ENCODE results near the gene CBX6.
A peak's percentile ranks its signal among the peaks of the same experiment; 100 is the strongest.

The CBX6 gene

GRCh38 chr22:38861927-38862326 lies 10.1 kb downstream of the CBX6 start:
- Histone ChIP-seq H3K27ac (ENCODE audit: poor library complexity, severe bottlenecking) (no peak overlapping the region), H3K4me1 (ENCODE audit: insufficient read depth, poor library complexity, severe bottlenecking) (no peaks in the 10 kb centered on the region), H3K4me3 (ENCODE audit: severe bottlenecking) (no peak overlapping the region), H3K36me3 (ENCODE audit: low read depth) (no peaks in the 10 kb centered on the region), H3K27me3 (ENCODE audit: insufficient read depth, poor library complexity, severe bottlenecking) (no peaks in the 10 kb centered on the region), H3K9me3 (ENCODE audit: severe bottlenecking) (no peaks in the 10 kb centered on the region)
- no peak for TF ChIP-seq CTCF (IDR thresholded peaks at IDR 0.05; ENCODE audit: poor library complexity, severe bottlenecking)
- no peak for ATAC-seq (ENCODE audit: low read depth)
- DNase-seq (ENCODE audit: low spot score), result no peak

GRCh38 chr22:38861170-38861876 lies 10.7 kb downstream of the CBX6 start:
- DNase-seq (ENCODE audit: low spot score) (no peak), ATAC-seq (ENCODE audit: low read depth) (peak; percentile 16; the same call in 1 of the 3 replicates)
- no peak for TF ChIP-seq CTCF (IDR thresholded peaks at IDR 0.05; ENCODE audit: poor library complexity, severe bottlenecking)
- H3K27ac ChIP-seq (ENCODE audit: poor library complexity, severe bottlenecking), result no peak overlapping the region
- no peaks in the 10 kb centered on the region for H3K27me3 ChIP-seq (ENCODE audit: insufficient read depth, poor library complexity, severe bottlenecking)
- no peak overlapping the region for H3K4me3 ChIP-seq (ENCODE audit: severe bottlenecking)
- H3K36me3 ChIP-seq (ENCODE audit: low read depth), result no peaks in the 10 kb centered on the region
- no peaks in the 10 kb centered on the region for H3K9me3 ChIP-seq (ENCODE audit: severe bottlenecking)
- no peaks in the 10 kb centered on the region for H3K4me1 ChIP-seq (ENCODE audit: insufficient read depth, poor library complexity, severe bottlenecking)

GRCh38 chr22:38860283-38861169 lies 11.5 kb downstream of the CBX6 start:
- ATAC-seq (ENCODE audit: low read depth) (0 out of 3 replicates have a peak, but pooled peaks have one; percentile 6), DNase-seq (ENCODE audit: low spot score) (no peak)
- TF ChIP-seq CTCF (IDR thresholded peaks at IDR 0.05; ENCODE audit: poor library complexity, severe bottlenecking), result no peak
- H3K36me3 ChIP-seq (ENCODE audit: low read depth), result no peaks in the 10 kb centered on the region
- H3K27ac ChIP-seq (ENCODE audit: poor library complexity, severe bottlenecking), result no peak overlapping the region
- H3K4me3 ChIP-seq (ENCODE audit: severe bottlenecking), result no peak overlapping the region
- H3K27me3 ChIP-seq (ENCODE audit: insufficient read depth, poor library complexity, severe bottlenecking), result no peaks in the 10 kb centered on the region
- H3K9me3 ChIP-seq (ENCODE audit: severe bottlenecking), result no peaks in the 10 kb centered on the region
- no peaks in the 10 kb centered on the region for H3K4me1 ChIP-seq (ENCODE audit: insufficient read depth, poor library complexity, severe bottlenecking)

- no peaks in the 10 kb centered on the region for H3K9me3 ChIP-seq (ENCODE audit: severe bottlenecking)
- DNase-seq (ENCODE audit: low spot score), result no peak
- ATAC-seq (ENCODE audit: low read depth), result 0 out of 3 replicates have a peak, but pooled peaks have one; percentile 6
- H3K4me1 ChIP-seq (ENCODE audit: insufficient read depth, poor library complexity, severe bottlenecking), result no peaks in the 10 kb centered on the region
- no peak overlapping the region for H3K4me3 ChIP-seq (ENCODE audit: severe bottlenecking)
- no peaks in the 10 kb centered on the region for H3K36me3 ChIP-seq (ENCODE audit: low read depth)
- no peak overlapping the region for H3K27ac ChIP-seq (ENCODE audit: poor library complexity, severe bottlenecking)
- no peak for TF ChIP-seq CTCF (IDR thresholded peaks at IDR 0.05; ENCODE audit: poor library complexity, severe bottlenecking)
- H3K27me3 ChIP-seq (ENCODE audit: insufficient read depth, poor library complexity, severe bottlenecking), result no peaks in the 10 kb centered on the region
These were observed 12.3 kb downstream of the CBX6 start for GRCh38 chr22:38859581-38860282.
